DND-41 (cell line): ENCODE data around the gene P2RX2.

Experiments
- ATAC-seq: fragments of 200-7000 bp; cut with Tn5 transposase; 3 replicates; pipeline ENCODE4 v1.9.1; 2021; ENCODE audit warnings: low read depth; ENCODE audit not compliant: insufficient read depth
- DNase-seq: peaks from one replicate; pipeline ENCODE4 v3.0.0-alpha.2; 2020
- H2AFZ ChIP-seq: 2 replicates; pipeline ENCODE4 v1.6.0; 2012; ENCODE audit warnings: low read depth, low read length
- H3K27ac ChIP-seq: 2 replicates; pipeline ENCODE4 v1.5.1; 2012; ENCODE audit warnings: low read length, inconsistent platforms
- H3K27me3 ChIP-seq: fragments of 200-600 bp; sonication (generic); 2 replicates; pipeline ENCODE4 v1.6.0; 2012; ENCODE audit warnings: low read length, mild to moderate bottlenecking, inconsistent platforms; ENCODE audit not compliant: insufficient read depth, poor library complexity
- H3K36me3 ChIP-seq: 2 replicates; pipeline ENCODE4 v1.5.1; 2012; ENCODE audit warnings: low read length, inconsistent platforms; ENCODE audit not compliant: insufficient read depth
- H3K4me1 ChIP-seq: 2 replicates; pipeline ENCODE4 v1.5.1; 2012; ENCODE audit warnings: mild to moderate bottlenecking, low read length; ENCODE audit not compliant: insufficient read depth
- H3K4me2 ChIP-seq: 2 replicates; pipeline ENCODE4 v1.6.0; 2012; ENCODE audit warnings: mild to moderate bottlenecking, moderate library complexity, low read length, inconsistent platforms; ENCODE audit not compliant: insufficient read depth
- H3K4me3 ChIP-seq, 2 experiments: fragments of 200-600 bp in 1 of 2; shearing (Covaris generic) in 1 of 2; 2 replicates each; pipeline ENCODE4 v1.5.1; 2012 to 2016; ENCODE audit warnings: inconsistent platforms in 2 of 2, low read length in 2 of 2, mild to moderate bottlenecking in 2 of 2, low read depth in 1 of 2, moderate library complexity in 1 of 2
- H3K79me2 ChIP-seq: 2 replicates; pipeline ENCODE4 v1.6.0; 2012; ENCODE audit warnings: low read length, inconsistent platforms; ENCODE audit not compliant: insufficient read depth
- H3K9ac ChIP-seq: 2 replicates; pipeline ENCODE4 v1.6.0; 2012; ENCODE audit warnings: low read depth, mild to moderate bottlenecking, inconsistent platforms, low read length, moderate library complexity
- H3K9me3 ChIP-seq: 2 replicates; pipeline ENCODE4 v1.5.1; 2012; ENCODE audit warnings: low read length, moderate library complexity, mild to moderate bottlenecking, inconsistent platforms; ENCODE audit not compliant: insufficient read depth, severe bottlenecking
- H4K20me1 ChIP-seq: 2 replicates; pipeline ENCODE4 v1.6.0; 2012; ENCODE audit warnings: low read length; ENCODE audit not compliant: insufficient read depth
- CTCF ChIP-seq: IDR thresholded peaks from 2 replicates; pipeline ENCODE4 v1.5.1; 2012; ENCODE audit warnings: borderline replicate concordance, low read length, moderate library complexity, mild to moderate bottlenecking; ENCODE audit not compliant: poor library complexity, severe bottlenecking; ENCODE audit errors: extremely low read depth
- EZH2 ChIP-seq: IDR thresholded peaks from 3 replicates; pipeline ENCODE4 v1.6.1; 2012; ENCODE audit warnings: borderline replicate concordance, low read depth, mild to moderate bottlenecking, moderate library complexity, low read length, inconsistent platforms; ENCODE audit not compliant: severe bottlenecking

The P2RX2 gene

GRCh38 chr12:132625731-132626430 lies 7.3 kb downstream of the P2RX2 start:
- Histone ChIP-seq H3K36me3 (peaks cover 75% of the 10 kb centered on the region), H4K20me1 (peaks cover 20% of the 10 kb centered on the region), H3K4me3 (no peak overlapping the region), H3K9ac (no peak overlapping the region), H3K27ac (no peak overlapping the region), H2AFZ (no peak overlapping the region), H3K27me3 (no peaks in the 10 kb centered on the region), H3K4me1 (no peaks in the 10 kb centered on the region), H3K4me2 (no peak overlapping the region), H3K9me3 (no peaks in the 10 kb centered on the region), H3K79me2 (no peaks in the 10 kb centered on the region)
- DNase-seq (no peak), ATAC-seq (no peak)
- no peak for TF ChIP-seq EZH2
- no peak for TF ChIP-seq CTCF

- no peaks in the 10 kb centered on the region for H3K27me3 ChIP-seq
- H3K27ac ChIP-seq = no peak overlapping the region
- no peaks in the 10 kb centered on the region for H3K4me1 ChIP-seq
- H3K79me2 ChIP-seq = no peaks in the 10 kb centered on the region
- H3K4me2 ChIP-seq = no peak overlapping the region
- peaks cover 94% of the 10 kb centered on the region for H3K36me3 ChIP-seq
- H3K9me3 ChIP-seq = no peaks in the 10 kb centered on the region
- ATAC-seq (no peak), DNase-seq (no peak)
- no peak overlapping the region for H2AFZ ChIP-seq
- no peak overlapping the region for H3K4me3 ChIP-seq
- TF ChIP-seq CTCF (no peak), EZH2 (no peak)
- H3K9ac ChIP-seq = no peak overlapping the region
- H4K20me1 ChIP-seq = peaks cover 22% of the 10 kb centered on the region
Measured at GRCh38 chr12:132629330-132629729, 10.8 kb downstream of the P2RX2 start.

- TF ChIP-seq CTCF = no peak
- TF ChIP-seq EZH2 = no peak
Measured at GRCh38 chr12:132630672-132631071, 12.1 kb downstream of the P2RX2 start.

More at GRCh38 chr12:132630672-132631071, 12.1 kb downstream of the P2RX2 start:
- no peak overlapping the region for H3K9ac ChIP-seq
- no peaks in the 10 kb centered on the region for H3K4me1 ChIP-seq
- no peak overlapping the region for H3K27ac ChIP-seq
- DNase-seq (no peak), ATAC-seq (no peak)
- H3K9me3 ChIP-seq = no peaks in the 10 kb centered on the region
- H3K36me3 ChIP-seq = peaks cover 94% of the 10 kb centered on the region
- peaks cover 21% of the 10 kb centered on the region for H4K20me1 ChIP-seq
- H3K27me3 ChIP-seq = no peaks in the 10 kb centered on the region
- no peak overlapping the region for H3K4me2 ChIP-seq
- no peak overlapping the region for H3K4me3 ChIP-seq
- H2AFZ ChIP-seq = no peak overlapping the region
- no peaks in the 10 kb centered on the region for H3K79me2 ChIP-seq
